Stimulated activated CD4-positive, alpha-beta T cell treated with anti-CD3 and anti-CD28 coated beads, Interleukin-4, amount 100 ng/mL, for 1 hour (primary cell): ENCODE results near the gene RGS13.
"Not testable (repeated sequence)": the region's sequence is repeated elsewhere in the genome, so short reads cannot be mapped to it uniquely, and the experiment has no call there.

ENCODE experiments used
- DNase-seq: peaks from one replicate; pipeline ENCODE4 v3.0.0-alpha.2; 2020

The RGS13 gene

GRCh38 chr1:192683081-192683480 is 47.1 kb downstream of the RGS13 start:
- DNase-seq = not testable (repeated sequence)

- no peak for DNase-seq
These were observed 53.5 kb downstream of the RGS13 start for GRCh38 chr1:192689459-192689858.

GRCh38 chr1:192691041-192691440 is 55.1 kb downstream of the RGS13 start:
- no peak for DNase-seq

GRCh38 chr1:192696082-192696481 is 60.1 kb downstream of the RGS13 start:
- DNase-seq = no peak

- no peak for DNase-seq
These were observed 61.8 kb downstream of the RGS13 start for GRCh38 chr1:192697771-192698170.

- no peak for DNase-seq
These were observed 62.8 kb downstream of the RGS13 start for GRCh38 chr1:192698731-192699130.

- DNase-seq = no peak
These were observed 64.9 kb downstream of the RGS13 start for GRCh38 chr1:192700834-192701271.

GRCh38 chr1:192702212-192702902 is 66.4 kb downstream of the RGS13 start:
- no peak for DNase-seq

GRCh38 chr1:192703283-192704206 is 67.6 kb downstream of the RGS13 start:
- no peak for DNase-seq

- DNase-seq = no peak
These were observed 69.6 kb downstream of the RGS13 start for GRCh38 chr1:192705510-192705909.

- DNase-seq = no peak
These were observed 71.0 kb downstream of the RGS13 start for GRCh38 chr1:192706936-192707335.

- no peak for DNase-seq
These were observed 72.1 kb downstream of the RGS13 start for GRCh38 chr1:192707978-192708547.

GRCh38 chr1:192709544-192709943 is 73.6 kb downstream of the RGS13 start:
- no peak for DNase-seq
